ENCODE results near the gene SND1.

GRCh38 chr7:127857464-127857841 is 205.5 kb downstream of the SND1 start:
- TF ChIP-seq CTCF (IDR thresholded peaks at IDR 0.05; ENCODE audit: insufficient read depth, low read length, poor library complexity, severe bottlenecking) (no peak), EZH2phosphoT487 (conservative IDR thresholded peaks at IDR 0.05; ENCODE audit: low read length) (no peak)

Measured in SU-DHL-6 (cell line).